ENCODE measurements around the gene NEDD8. TPM values are rescaled to one million over a fixed set of nuclear protein-coding genes. Genes with fewer than 3 reads are reported as not detected.

The NEDD8 gene
- total RNA-seq, 4 donors from 2014 or later = 68.6 to 109 (median 98.3) TPM

DNA sequence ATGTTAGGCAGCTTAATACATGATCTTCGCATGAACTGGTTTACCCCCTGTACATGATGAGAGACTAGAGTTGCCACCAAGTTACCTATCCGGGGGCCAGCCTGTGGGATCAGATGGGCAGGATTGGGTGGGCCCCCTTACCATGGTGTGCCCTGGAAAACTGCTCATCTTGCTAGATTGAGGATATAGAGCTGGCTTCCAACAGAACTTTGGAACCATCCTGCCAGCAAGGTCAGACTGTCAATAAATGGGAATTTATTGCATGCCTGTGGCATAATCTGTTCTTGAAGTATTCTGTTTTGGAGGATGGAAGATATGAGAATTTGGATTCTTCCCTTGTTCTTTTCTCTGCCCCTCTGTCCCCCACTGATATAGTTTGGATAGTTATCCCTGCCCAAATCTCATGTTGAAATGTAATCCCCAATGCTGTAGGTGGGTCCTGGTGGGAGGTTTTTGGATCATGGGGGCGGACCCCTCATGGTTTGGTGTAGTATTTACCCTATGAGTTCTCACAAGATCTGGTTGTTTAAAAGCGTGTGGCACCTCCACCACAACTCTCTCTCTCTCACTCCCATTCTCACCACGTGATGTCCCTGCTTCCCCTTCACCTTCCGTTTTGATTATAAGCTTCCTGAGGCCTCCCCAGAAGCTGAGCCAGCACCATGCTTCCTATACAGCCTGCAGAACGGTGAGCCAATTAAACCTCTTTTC, 33.2 kb downstream of the NEDD8 start:
- no peak overlapping the region for H3K27ac ChIP-seq
- WGBS, 2 donors = 84 to 85% methylated on average over 7 of the region's 7 CpGs
- TF ChIP-seq, protein P1, sequence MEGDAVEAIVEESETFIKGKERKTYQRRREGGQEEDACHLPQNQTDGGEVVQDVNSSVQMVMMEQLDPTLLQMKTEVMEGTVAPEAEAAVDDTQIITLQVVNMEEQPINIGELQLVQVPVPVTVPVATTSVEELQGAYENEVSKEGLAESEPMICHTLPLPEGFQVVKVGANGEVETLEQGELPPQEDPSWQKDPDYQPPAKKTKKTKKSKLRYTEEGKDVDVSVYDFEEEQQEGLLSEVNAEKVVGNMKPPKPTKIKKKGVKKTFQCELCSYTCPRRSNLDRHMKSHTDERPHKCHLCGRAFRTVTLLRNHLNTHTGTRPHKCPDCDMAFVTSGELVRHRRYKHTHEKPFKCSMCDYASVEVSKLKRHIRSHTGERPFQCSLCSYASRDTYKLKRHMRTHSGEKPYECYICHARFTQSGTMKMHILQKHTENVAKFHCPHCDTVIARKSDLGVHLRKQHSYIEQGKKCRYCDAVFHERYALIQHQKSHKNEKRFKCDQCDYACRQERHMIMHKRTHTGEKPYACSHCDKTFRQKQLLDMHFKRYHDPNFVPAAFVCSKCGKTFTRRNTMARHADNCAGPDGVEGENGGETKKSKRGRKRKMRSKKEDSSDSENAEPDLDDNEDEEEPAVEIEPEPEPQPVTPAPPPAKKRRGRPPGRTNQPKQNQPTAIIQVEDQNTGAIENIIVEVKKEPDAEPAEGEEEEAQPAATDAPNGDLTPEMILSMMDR (IDR thresholded peaks at IDR 0.05) = no peak
- TF ChIP-seq POLR2A (IDR thresholded peaks at IDR 0.05) = no peak
- TF ChIP-seq EP300 (IDR thresholded peaks at IDR 0.05) = no peak
- peaks cover 0 to 47% (median 18%) of the 10 kb centered on the region in 4 donors for H3K4me1 ChIP-seq
- H3K9me3 ChIP-seq = no peaks in the 10 kb centered on the region
- H3K36me3 ChIP-seq = peaks cover 0 to 38% (median 3%) of the 10 kb centered on the region in 3 donors
- H3K4me3 ChIP-seq = no peak overlapping the region
- no peak for DNase-seq (ENCODE audit: low spot score in 2 of 2)
- no peaks in the 10 kb centered on the region for H3K27me3 ChIP-seq

DNA sequence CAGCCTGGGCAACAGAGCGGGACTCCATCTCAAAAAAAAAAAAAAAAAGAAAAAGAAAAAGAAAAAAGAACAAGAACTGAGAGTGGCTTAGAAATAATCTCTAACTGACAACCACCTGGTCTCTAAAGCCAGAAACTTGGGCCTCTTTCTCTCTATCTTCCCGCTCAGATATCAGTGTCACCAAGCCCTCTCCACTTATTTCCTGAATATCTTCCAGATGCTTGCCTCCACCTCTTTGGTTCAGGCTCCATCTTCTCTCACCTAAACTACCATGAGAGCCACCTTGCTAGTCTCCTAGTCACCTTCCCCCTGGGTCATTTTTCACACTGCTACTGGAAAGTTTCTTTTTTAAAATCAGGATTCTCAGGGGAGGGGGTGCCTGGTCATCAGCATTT, 35.1 kb downstream of the NEDD8 start:
- no peak overlapping the region for H3K27ac ChIP-seq
- no peaks in the 10 kb centered on the region for H3K9me3 ChIP-seq
- peaks cover 0 to 55% (median 18%) of the 10 kb centered on the region in 4 donors for H3K4me1 ChIP-seq
- no peak for TF ChIP-seq POLR2A (IDR thresholded peaks at IDR 0.05)
- TF ChIP-seq, protein P1 (IDR thresholded peaks at IDR 0.05) = no peak
- no peak for TF ChIP-seq EP300 (IDR thresholded peaks at IDR 0.05)
- no peak overlapping the region for H3K4me3 ChIP-seq
- 94 to 96% methylated on average over 2 of the region's 2 CpGs for WGBS, 2 donors
- peaks cover 0 to 34% (median 3%) of the 10 kb centered on the region in 3 donors for H3K36me3 ChIP-seq
- no peaks in the 10 kb centered on the region for H3K27me3 ChIP-seq
- no peak for DNase-seq (ENCODE audit: low spot score in 2 of 2)

DNA sequence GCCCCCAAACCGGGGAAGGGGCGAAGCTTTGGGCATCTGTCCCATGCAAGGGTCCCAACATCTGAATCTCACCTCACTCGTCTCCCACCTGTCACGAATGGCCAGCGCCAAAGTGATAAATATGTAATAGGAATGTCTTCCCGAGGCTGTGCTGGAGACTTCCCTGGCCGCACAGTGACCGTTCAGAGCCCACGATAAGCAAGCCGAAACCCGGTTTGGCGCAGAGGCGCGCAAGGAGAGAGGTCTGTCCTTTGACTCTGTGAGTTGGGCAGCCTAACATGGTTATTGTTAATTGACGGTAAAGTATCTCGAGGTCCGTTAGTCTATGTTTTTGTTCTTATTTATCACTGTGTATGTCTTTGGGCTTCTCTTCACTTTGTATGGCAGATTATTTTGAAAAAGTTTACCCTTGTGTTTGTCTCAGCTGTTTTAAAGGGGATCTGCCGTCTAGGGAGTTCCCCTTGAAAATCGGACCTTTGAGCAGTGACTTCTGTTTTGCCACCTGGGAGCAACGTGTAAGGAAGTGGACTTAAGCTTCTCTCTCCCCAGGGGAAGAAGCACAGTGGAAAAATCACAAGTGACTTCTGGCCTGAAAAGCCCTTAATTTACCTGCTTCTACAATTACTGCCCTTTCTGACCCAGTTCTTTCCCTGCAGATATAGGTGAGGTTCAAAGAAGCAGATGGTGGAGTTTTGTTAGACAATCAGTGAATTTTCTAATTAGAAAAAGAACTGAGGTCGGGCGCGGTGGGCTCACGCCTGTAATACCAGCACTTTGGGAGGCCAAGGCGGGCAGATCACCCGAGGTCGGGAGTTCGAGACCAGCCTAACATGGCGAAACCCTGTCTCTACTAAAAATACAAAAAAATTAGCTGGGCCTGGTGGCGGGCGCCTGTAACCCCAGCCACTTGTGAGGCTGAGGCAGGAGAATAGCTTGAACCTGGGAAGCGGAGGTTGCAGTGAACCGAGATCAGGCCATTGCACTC, 35.8 kb downstream of the NEDD8 start:
- peak overlapping the region; percentile 96 to 99 (median 98) for H3K27ac ChIP-seq
- WGBS, 2 donors = 32 to 35% methylated on average over 33 of the region's 33 CpGs
- no peaks in the 10 kb centered on the region for H3K27me3 ChIP-seq
- H3K36me3 ChIP-seq = peaks cover 0 to 35% (median under 1%) of the 10 kb centered on the region in 3 donors
- H3K4me3 ChIP-seq = peak overlapping the region; percentile 92 to 98 (median 96)
- no peak for DNase-seq (ENCODE audit: low spot score in 2 of 2)
- TF ChIP-seq, protein P1 (IDR thresholded peaks at IDR 0.05) = no peak
- TF ChIP-seq EP300 (IDR thresholded peaks at IDR 0.05) (no peak), POLR2A (IDR thresholded peaks at IDR 0.05) (no peak)
- H3K9me3 ChIP-seq = no peaks in the 10 kb centered on the region
- H3K4me1 ChIP-seq = peaks cover 0 to 59% (median 18%) of the 10 kb centered on the region in 4 donors

DNA sequence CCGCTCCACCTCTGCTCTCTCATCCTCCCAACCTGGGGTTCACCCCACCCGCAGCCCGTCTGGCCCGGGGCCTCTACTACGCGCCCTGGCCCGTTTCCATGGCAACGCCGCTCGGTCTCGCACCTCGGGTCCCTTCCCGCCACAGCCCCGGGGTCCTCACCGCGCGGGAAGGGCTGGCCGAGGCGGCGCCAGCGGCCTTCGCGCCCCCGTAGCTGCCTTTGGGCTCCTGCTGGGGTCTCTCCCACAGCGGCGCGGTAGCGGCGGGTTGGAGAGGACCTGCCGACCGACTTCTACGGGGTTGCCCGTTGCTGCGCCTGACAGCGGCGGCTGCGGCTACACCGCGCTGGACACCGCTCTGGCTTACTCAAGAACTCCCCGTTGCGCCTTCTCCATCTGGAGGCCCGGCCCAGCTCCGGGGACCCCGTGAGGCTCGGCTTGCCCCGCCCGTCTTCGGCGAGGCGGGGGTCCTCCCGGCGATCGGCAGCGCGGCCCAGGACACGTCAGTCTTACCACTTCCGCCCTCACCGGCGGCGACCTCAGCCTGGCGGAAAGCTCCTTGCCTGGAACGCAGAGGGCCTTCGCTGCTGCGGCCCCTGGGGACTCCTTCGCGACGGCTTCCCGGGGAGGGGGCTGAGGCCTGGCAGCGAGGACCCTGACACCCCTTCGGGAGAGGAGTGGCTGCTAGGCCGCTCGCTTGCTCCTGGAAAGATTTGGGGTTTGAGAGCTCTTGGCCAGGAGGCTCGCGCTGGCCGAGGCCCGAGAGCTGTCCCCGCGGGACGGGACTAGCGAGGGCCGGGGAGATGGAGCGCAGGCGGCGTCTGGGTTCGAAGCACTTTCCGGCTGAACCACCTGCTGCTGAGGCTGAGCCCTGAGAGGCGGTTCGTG, 36.7 kb downstream of the NEDD8 start, which contains the start of gene TM9SF1:
Gene TM9SF1 (minus strand): TSS at position 256 of the 885 bp plus-strand sequence. CDS start 422 bp downstream, outside the sequence.
- DNase-seq (ENCODE audit: low spot score in 2 of 2) = peak; percentile 63 to 77
- Histone ChIP-seq H3K27me3 (no peaks in the 10 kb centered on the region), H3K36me3 (peaks cover 0 to 34% (median 0%) of the 10 kb centered on the region in 3 donors), H3K4me1 (peaks cover 0 to 59% (median 18%) of the 10 kb centered on the region in 4 donors), H3K4me3 (peak within 1 kb of the TSS; percentile 92 to 98 (median 96)), H3K27ac (peak within 1 kb of the TSS; percentile 96 to 99 (median 98)), H3K9me3 (no peaks in the 10 kb centered on the region)
- 0 to 1% methylated on average over 51 to 77 of the region's 89 CpGs for WGBS, 2 donors
- TF ChIP-seq, protein P1 (IDR thresholded peaks at IDR 0.05) = peak in 1 of 5 experiments; percentile 18
- TF ChIP-seq POLR2A (IDR thresholded peaks at IDR 0.05) = peak in 1 of 2 donors; percentile 58
- TF ChIP-seq EP300 (IDR thresholded peaks at IDR 0.05) = peak; percentile 58 to 93
